Measurements from ENCODE around the gene KIF25.

KIF25 gene

GRCh38 chr6:168093634-168094033 lies 96.2 kb downstream of the KIF25 start:
- no peak for TF ChIP-seq CTCF (IDR thresholded peaks at IDR 0.05)
- intact Hi-C loops (cut with DNase I; ENCODE audit: low total_unique reads) = no loop called here
- Histone ChIP-seq H3K4me1 (peaks cover 0 to 1% (median 0%) of the 10 kb centered on the region in 4 donors), H3K9me3 (peaks cover 0 to 9% (median 5%) of the 10 kb centered on the region in 3 donors), H3K27me3 (peaks cover 0 to 12% of the 10 kb centered on the region in 2 donors), H3K4me3 (no peak overlapping the region), H3K36me3 (no peaks in the 10 kb centered on the region), H3K27ac (no peak overlapping the region)
- no peak for DNase-seq

Data from tibial artery (tissue), 4 donors.